Uterus (tissue), 2 donors: ENCODE measurements around the gene EPB41L2.

Source experiments
- POLR2A ChIP-seq, 2 donors: fragments of 450-650 bp; IDR thresholded peaks; one replicate each; pipeline ENCODE4 v1.6.1; 2016; ENCODE audit warnings: antibody characterized with exemption in 2 of 2, mild to moderate bottlenecking in 1 of 2, moderate library complexity in 1 of 2
- TF ChIP-seq, protein P1 (sequence below), 4 experiments: fragments of 200-600 bp in 2 of 4; fragments of 450-650 bp in 2 of 4; sonication (generic) in 2 of 4; IDR thresholded peaks; one replicate each; pipeline ENCODE4 v1.5.1; 2016 to 2019; ENCODE audit warnings: antibody characterized with exemption in 4 of 4, mild to moderate bottlenecking in 2 of 4, moderate library complexity in 1 of 4

DNA sequence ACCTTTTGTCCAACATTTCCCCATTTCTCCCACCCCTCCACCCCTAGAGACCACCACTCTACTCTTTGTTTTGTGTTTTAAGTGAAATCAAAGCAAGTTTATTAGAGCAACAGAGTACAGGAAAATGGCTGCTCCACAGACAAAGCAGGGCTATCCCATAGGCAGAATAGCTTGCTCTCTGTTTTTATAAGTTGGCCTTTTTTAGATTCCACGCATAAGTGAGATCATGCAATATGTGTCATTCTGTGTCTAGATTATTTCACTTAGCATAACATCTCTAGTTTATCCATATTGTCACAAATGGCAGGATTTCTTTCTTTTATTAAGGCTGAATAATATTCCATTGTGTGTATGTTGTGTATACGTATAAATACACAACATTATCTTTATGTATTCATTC lies 266.0 kb downstream of the EPB41L2 start:
- TF ChIP-seq, protein P1, sequence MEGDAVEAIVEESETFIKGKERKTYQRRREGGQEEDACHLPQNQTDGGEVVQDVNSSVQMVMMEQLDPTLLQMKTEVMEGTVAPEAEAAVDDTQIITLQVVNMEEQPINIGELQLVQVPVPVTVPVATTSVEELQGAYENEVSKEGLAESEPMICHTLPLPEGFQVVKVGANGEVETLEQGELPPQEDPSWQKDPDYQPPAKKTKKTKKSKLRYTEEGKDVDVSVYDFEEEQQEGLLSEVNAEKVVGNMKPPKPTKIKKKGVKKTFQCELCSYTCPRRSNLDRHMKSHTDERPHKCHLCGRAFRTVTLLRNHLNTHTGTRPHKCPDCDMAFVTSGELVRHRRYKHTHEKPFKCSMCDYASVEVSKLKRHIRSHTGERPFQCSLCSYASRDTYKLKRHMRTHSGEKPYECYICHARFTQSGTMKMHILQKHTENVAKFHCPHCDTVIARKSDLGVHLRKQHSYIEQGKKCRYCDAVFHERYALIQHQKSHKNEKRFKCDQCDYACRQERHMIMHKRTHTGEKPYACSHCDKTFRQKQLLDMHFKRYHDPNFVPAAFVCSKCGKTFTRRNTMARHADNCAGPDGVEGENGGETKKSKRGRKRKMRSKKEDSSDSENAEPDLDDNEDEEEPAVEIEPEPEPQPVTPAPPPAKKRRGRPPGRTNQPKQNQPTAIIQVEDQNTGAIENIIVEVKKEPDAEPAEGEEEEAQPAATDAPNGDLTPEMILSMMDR (IDR thresholded peaks at IDR 0.05): no peak
- no peak for TF ChIP-seq POLR2A (IDR thresholded peaks at IDR 0.05)
